Panc1 (cell line): ENCODE results near the gene TMEM163. TPM values are rescaled to one million over a fixed set of nuclear protein-coding genes. Genes with fewer than 3 reads are reported as not detected.

Experiments
- ATAC-seq: fragments of 200-7000 bp; cut with Tn5 transposase; 2 replicates; pipeline ENCODE4 v1.9.1; 2020; ENCODE audit warnings: mild to moderate bottlenecking, moderate library complexity
- BruUV-seq: library from RNA; stranded (reverse); fragments of 400-500 nt; replicated peaks from 2 replicates; lab custom pipeline; 2021; lab: Mats Ljungman, UMichigan
- CTCF ChIA-PET: fragments of 300-600 bp; sonication (Branson Sonifier 250); formaldehyde crosslinking; loops from one replicate; lab custom pipeline; 2022; ENCODE audit warnings: antibody characterized with exemption; lab: Charles Lee
- POLR2A ChIA-PET: fragments of 300-600 bp; sonication (Branson Sonifier 250); formaldehyde crosslinking; loops from one replicate; lab custom pipeline; 2022; ENCODE audit warnings: antibody characterized with exemption; lab: Charles Lee
- DNase-seq: peaks from one replicate; pipeline ENCODE4 v3.0.0-alpha.2; 2010; ENCODE audit warnings: low read depth, low spot score
- H3K27ac ChIP-seq: 2 replicates; pipeline ENCODE4 v1.5.1; 2011; ENCODE audit warnings: mild to moderate bottlenecking, low read length, inconsistent platforms
- H3K27me3 ChIP-seq: fragments of 200-500 bp; sonication (Bioruptor generic); 2 replicates; pipeline ENCODE4 v1.6.0; 2014; ENCODE audit warnings: low read length, inconsistent platforms; ENCODE audit not compliant: control insufficient read depth, insufficient read depth
- H3K36me3 ChIP-seq: fragments of 200-500 bp; sonication (Bioruptor generic); 2 replicates; pipeline ENCODE4 v1.5.1; 2014; ENCODE audit warnings: inconsistent platforms, mild to moderate bottlenecking, low read length, moderate library complexity; ENCODE audit not compliant: control insufficient read depth, insufficient read depth
- H3K4me1 ChIP-seq: 2 replicates; pipeline ENCODE4 v1.5.1; 2011; ENCODE audit warnings: inconsistent platforms, mild to moderate bottlenecking, low read length, moderate library complexity; ENCODE audit not compliant: control insufficient read depth, insufficient read depth
- H3K4me3 ChIP-seq, 2 experiments: 2 replicates each; pipeline ENCODE4 v1.5.1; 2011 to 2012; ENCODE audit warnings: low read depth in 2 of 2, low read length in 2 of 2, mild to moderate bottlenecking in 2 of 2, inconsistent platforms in 1 of 2, moderate library complexity in 1 of 2
- H3K9me3 ChIP-seq: fragments of 200-500 bp; sonication (Bioruptor generic); 2 replicates; pipeline ENCODE4 v1.5.1; 2014; ENCODE audit warnings: low read depth, mild to moderate bottlenecking, inconsistent platforms, low read length, moderate library complexity; ENCODE audit not compliant: control insufficient read depth, insufficient read depth
- POLR2AphosphoS5 ChIP-seq: IDR thresholded peaks from 2 replicates; pipeline ENCODE4 v1.6.1; 2012; ENCODE audit warnings: mild to moderate bottlenecking, low read depth, low read length, moderate library complexity
- SIN3A ChIP-seq: IDR thresholded peaks from 2 replicates; pipeline ENCODE4 v1.6.1; 2012; ENCODE audit warnings: low read depth, mild to moderate bottlenecking, low read length, moderate library complexity, borderline replicate concordance; ENCODE audit not compliant: insufficient read depth
- TCF7L2 ChIP-seq: IDR thresholded peaks from 2 replicates; pipeline ENCODE4 v1.6.1; 2011; ENCODE audit warnings: mild to moderate bottlenecking, low read depth, low read length, inconsistent platforms
- in situ Hi-C: cut with HindIII; loops from 2 replicates; pipeline ENCODE4 v1.10.0; 2016; ENCODE audit warnings: low sequenced_read_pairs, low pct_unique_long_range_greater_than_20kb
- intact Hi-C: fragments of 100-400 bp; cut with micrococcal nuclease; formaldehyde crosslinking; loops from one replicate; pipeline ENCODE4 v1.10.0; 2022; ENCODE audit not compliant: unreplicated experiment
- total RNA-seq: library from RNA; stranded (reverse); gene quantifications from one replicate; pipeline ENCODE4 v1.2.1, GENCODE V29; 2021; ENCODE audit not compliant: unreplicated experiment
- TF ChIP-seq, protein P1 (sequence below), 2 experiments: IDR thresholded peaks; 2 replicates each; pipeline ENCODE4 v1.6.1; 2011 to 2012; ENCODE audit warnings: low read depth in 2 of 2, control low read depth in 1 of 2, low read length in 1 of 2, mild to moderate bottlenecking in 1 of 2, moderate library complexity in 1 of 2; ENCODE audit not compliant: insufficient read depth in 1 of 2
- TF ChIP-seq, protein P2 (sequence below): fragments of 450-650 bp; IDR thresholded peaks from 2 replicates; pipeline ENCODE4 v1.5.1; 2017; ENCODE audit warnings: mild to moderate bottlenecking

TMEM163 gene
- total RNA-seq, 1 experiment from 2014 or later, result not detected

DNA sequence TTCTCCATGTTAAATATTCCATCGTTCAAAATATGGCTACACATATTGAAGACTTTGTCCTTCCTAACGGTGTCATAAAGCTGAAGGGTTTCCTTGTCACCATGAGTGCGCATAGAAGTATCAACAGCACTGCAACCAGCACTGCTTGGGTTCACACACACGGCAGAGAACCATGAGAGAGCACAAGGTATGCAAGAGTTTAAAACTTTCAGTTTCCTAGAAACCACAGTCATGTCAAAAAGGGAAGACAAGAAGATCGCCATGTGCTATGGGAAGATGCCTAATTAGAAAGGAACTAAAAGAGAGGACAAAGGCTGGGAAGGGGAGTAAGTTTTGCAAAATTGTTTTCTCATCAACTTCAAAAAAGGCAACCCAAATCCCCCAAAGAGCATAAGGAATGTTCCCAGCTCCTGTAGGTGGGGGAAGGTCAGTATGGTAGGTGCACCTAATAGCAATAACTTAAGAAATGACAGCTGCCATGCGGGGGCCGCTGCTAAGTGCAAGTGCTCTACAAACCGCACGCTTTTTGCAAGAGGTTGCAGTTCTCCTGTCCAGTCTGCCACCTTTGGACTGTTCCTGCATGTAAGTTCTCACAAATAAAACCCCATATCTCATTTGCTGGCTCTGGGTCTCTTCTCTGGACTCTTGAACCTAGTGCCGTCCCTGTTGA lies 136.8 kb downstream of the TMEM163 start:
- DNase-seq, result no peak
- no peaks in the 10 kb centered on the region for H3K4me1 ChIP-seq
- intact Hi-C loops (no loop called here), in situ Hi-C loops (no loop called here)
- no peak overlapping the region for H3K27ac ChIP-seq
- TF ChIP-seq SIN3A (no peak), TCF7L2 (no peak), POLR2AphosphoS5 (no peak)
- TF ChIP-seq, protein P1, sequence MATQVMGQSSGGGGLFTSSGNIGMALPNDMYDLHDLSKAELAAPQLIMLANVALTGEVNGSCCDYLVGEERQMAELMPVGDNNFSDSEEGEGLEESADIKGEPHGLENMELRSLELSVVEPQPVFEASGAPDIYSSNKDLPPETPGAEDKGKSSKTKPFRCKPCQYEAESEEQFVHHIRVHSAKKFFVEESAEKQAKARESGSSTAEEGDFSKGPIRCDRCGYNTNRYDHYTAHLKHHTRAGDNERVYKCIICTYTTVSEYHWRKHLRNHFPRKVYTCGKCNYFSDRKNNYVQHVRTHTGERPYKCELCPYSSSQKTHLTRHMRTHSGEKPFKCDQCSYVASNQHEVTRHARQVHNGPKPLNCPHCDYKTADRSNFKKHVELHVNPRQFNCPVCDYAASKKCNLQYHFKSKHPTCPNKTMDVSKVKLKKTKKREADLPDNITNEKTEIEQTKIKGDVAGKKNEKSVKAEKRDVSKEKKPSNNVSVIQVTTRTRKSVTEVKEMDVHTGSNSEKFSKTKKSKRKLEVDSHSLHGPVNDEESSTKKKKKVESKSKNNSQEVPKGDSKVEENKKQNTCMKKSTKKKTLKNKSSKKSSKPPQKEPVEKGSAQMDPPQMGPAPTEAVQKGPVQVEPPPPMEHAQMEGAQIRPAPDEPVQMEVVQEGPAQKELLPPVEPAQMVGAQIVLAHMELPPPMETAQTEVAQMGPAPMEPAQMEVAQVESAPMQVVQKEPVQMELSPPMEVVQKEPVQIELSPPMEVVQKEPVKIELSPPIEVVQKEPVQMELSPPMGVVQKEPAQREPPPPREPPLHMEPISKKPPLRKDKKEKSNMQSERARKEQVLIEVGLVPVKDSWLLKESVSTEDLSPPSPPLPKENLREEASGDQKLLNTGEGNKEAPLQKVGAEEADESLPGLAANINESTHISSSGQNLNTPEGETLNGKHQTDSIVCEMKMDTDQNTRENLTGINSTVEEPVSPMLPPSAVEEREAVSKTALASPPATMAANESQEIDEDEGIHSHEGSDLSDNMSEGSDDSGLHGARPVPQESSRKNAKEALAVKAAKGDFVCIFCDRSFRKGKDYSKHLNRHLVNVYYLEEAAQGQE (IDR thresholded peaks at IDR 0.05; ENCODE audit: insufficient read depth in 1 of 2, low read depth in 2 of 2, low read length in 1 of 2), result no peak
- TF ChIP-seq, protein P2, sequence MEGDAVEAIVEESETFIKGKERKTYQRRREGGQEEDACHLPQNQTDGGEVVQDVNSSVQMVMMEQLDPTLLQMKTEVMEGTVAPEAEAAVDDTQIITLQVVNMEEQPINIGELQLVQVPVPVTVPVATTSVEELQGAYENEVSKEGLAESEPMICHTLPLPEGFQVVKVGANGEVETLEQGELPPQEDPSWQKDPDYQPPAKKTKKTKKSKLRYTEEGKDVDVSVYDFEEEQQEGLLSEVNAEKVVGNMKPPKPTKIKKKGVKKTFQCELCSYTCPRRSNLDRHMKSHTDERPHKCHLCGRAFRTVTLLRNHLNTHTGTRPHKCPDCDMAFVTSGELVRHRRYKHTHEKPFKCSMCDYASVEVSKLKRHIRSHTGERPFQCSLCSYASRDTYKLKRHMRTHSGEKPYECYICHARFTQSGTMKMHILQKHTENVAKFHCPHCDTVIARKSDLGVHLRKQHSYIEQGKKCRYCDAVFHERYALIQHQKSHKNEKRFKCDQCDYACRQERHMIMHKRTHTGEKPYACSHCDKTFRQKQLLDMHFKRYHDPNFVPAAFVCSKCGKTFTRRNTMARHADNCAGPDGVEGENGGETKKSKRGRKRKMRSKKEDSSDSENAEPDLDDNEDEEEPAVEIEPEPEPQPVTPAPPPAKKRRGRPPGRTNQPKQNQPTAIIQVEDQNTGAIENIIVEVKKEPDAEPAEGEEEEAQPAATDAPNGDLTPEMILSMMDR, result no peak
- BruUV-seq, result no TSS peak
- ChIA-PET POLR2A (no interaction called here), CTCF (no interaction called here)
- ATAC-seq, result no peak
- no peaks in the 10 kb centered on the region for H3K27me3 ChIP-seq
- no peaks in the 10 kb centered on the region for H3K36me3 ChIP-seq
- no peaks in the 10 kb centered on the region for H3K9me3 ChIP-seq
- H3K4me3 ChIP-seq, result no peak overlapping the region

DNA sequence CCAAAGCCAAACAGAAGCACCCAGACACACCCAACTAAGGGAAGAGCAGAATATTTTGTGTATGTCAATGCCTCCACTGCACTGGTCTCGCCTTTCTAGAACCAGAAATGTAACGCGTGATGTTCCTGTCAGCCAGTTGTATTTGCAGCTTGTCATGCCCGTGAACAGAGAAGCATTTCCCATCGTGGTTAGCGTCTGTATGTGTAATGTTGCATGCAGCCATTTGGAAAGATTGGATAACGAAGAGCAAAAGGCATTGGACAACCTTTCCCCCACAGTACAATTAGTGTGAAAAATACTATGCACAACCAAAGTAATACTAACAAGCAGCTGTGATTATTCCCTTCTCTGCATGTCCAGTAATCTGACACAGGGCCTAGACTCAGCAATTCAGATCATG lies 140.5 kb downstream of the TMEM163 start:
- ATAC-seq, result no peak
- H3K27me3 ChIP-seq, result no peaks in the 10 kb centered on the region
- H3K27ac ChIP-seq, result no peak overlapping the region
- POLR2A ChIA-PET, result no interaction called here
- no peaks in the 10 kb centered on the region for H3K36me3 ChIP-seq
- no TSS peak for BruUV-seq
- CTCF ChIA-PET, result interaction anchor here (0.6 kb wide), 1 partner anchor 8 kb away, joined by 3 read pairs; no protein-coding TSS in a partner anchor
- no peak for TF ChIP-seq SIN3A
- TF ChIP-seq TCF7L2, result no peak
- no peak for TF ChIP-seq POLR2AphosphoS5
- TF ChIP-seq, protein P2, result no peak
- TF ChIP-seq, protein P1 (IDR thresholded peaks at IDR 0.05; ENCODE audit: insufficient read depth in 1 of 2, low read depth in 2 of 2, low read length in 1 of 2), result no peak
- no peak overlapping the region for H3K4me3 ChIP-seq
- intact Hi-C loops (no loop called here), in situ Hi-C loops (no loop called here)
- no peaks in the 10 kb centered on the region for H3K4me1 ChIP-seq
- DNase-seq, result no peak
- H3K9me3 ChIP-seq, result no peaks in the 10 kb centered on the region
